Cardiac fibroblast (primary cell): ENCODE data around the gene ZC3H4.
"Not testable (repeated sequence)": the region's sequence is repeated elsewhere in the genome, so short reads cannot be mapped to it uniquely, and the experiment has no call there.

Experiments
- DNase-seq, 2 donors: peaks; one replicate each; pipeline versions ENCODE4 v3.0.0 to v3.0.0-alpha.2; 2010; ENCODE audit warnings: low read depth in 2 of 2
- H3K4me3 ChIP-seq, 2 donors: replicated peaks in 1 of 2; 1 replicate in 1 of 2; 2 replicates in 1 of 2; pipeline ENCODE4 v1.5.1; 2011; ENCODE audit warnings: low read depth in 2 of 2, low read length in 2 of 2, mild to moderate bottlenecking in 2 of 2, moderate library complexity in 1 of 2
- TF ChIP-seq, protein P1 (sequence below): IDR thresholded peaks from one replicate; pipeline ENCODE4 v1.5.1; 2011; ENCODE audit warnings: low read depth, mild to moderate bottlenecking, low read length, inconsistent platforms

Gene ZC3H4

DNA sequence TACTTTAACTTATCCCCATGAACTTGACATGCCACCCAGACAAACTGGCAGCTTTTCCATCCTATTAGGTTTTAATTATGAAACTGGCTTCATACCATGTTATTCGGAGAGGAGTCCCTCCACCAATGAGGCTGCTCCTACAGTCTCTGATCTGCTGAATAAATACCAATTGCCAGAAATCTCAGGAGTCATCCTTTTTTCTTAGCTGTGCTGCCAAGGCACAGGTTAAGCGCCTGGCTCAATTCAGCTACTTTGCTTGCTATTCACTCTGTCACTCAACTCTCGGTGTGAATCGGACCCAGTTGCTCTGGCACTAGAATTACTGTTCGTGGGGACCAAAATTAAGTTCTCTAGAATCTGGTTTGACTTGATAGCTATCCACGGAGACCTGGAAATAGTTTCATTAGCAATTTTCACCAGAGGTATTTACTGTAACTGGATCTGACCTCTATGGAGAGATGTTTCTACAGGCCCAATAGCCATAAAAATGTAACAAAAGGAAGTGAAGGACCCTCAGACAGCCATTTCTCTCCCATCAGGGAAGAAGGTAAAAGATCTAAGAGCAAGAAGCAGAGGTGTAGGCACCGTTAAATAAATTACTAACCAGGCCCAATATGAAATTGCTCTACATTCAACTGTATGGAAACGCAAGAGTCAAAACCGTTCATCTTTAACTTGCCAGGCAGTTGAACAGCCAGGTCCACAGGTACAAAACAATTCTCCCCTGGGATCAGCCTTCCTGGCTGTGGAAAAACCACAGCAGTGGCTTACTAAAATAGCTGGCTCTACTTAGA, 5.4 kb downstream of the ZC3H4 start:
- peak in 1 of 2 donors; percentile 45 for DNase-seq
- H3K4me3 ChIP-seq: no peak overlapping the region
- TF ChIP-seq, protein P1, sequence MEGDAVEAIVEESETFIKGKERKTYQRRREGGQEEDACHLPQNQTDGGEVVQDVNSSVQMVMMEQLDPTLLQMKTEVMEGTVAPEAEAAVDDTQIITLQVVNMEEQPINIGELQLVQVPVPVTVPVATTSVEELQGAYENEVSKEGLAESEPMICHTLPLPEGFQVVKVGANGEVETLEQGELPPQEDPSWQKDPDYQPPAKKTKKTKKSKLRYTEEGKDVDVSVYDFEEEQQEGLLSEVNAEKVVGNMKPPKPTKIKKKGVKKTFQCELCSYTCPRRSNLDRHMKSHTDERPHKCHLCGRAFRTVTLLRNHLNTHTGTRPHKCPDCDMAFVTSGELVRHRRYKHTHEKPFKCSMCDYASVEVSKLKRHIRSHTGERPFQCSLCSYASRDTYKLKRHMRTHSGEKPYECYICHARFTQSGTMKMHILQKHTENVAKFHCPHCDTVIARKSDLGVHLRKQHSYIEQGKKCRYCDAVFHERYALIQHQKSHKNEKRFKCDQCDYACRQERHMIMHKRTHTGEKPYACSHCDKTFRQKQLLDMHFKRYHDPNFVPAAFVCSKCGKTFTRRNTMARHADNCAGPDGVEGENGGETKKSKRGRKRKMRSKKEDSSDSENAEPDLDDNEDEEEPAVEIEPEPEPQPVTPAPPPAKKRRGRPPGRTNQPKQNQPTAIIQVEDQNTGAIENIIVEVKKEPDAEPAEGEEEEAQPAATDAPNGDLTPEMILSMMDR: no peak

DNA sequence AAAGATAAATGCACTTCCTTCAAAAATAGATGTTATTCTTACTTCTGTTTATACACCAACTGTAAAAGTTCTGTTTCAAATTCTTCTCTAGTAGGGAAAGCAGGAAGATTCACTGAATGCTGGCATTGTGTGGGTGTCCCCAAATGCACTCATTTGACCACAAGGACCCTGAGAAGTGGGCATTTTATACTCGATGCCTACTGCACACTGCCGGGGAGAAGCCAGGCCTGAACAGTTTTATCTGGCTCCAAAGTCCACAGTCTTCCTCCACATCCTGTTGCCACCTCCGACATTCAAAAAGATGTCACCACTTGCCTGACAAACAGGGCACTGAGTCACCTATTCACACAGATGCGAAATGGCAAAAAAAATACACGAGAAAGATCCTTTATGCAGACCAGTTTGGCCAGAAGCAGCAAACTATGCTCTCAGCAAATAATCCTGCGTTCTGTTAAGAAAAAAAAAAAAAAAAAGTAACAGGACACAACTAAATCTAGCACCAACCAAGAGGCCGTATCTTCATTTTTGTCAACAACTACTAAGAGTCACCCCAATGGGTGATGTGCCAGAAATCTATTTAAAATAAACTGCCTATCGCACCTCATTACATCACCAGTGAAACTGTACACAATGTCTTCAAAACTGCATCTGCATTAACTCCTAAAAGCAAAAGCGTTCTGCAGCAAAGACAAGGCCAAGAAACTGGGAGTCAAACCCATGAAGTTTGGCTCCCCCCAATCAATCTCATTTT, 6.2 kb downstream of the ZC3H4 start:
- peak in 1 of 2 donors; percentile 40 for DNase-seq
- TF ChIP-seq, protein P1: no peak
- H3K4me3 ChIP-seq: no peak overlapping the region

DNA sequence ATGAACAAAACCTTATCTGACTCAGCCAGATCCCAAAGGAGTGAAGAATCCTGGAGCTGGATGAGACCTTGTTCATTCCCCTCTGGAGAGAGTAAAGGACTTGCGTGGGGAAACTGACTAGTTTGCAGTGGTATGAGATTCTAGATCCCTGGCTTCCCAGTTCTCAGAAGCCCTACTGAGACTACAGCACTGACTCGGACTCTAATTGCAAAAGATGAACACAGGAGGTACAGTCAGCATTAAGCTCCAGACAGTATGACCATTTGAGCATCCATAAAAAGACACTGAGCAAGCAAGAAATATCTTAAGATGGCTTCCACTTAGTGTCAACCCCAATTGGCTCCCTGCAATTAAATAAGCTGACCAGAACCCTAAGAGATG, 6.8 kb downstream of the ZC3H4 start:
- H3K4me3 ChIP-seq: no peak overlapping the region

DNA sequence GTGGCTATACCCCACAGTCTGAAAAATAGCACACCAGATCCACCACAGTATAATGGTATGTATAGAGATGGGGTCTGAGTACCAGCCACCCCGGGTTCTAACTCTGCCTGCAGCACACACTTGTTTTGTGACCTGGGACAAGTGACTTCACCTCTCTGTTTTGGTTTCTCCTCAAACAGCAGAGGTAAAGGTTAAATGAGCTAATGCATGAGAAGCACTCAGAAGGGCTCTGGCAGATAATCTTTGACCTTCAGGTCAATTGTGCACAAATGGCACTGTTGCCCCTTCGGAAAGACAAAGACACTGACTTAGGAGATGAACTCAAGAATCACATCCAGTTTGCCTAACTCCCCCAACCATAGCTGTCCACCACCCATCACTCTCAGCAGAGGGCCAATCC, 7.7 kb downstream of the ZC3H4 start:
- TF ChIP-seq, protein P1: no peak
- no peak overlapping the region for H3K4me3 ChIP-seq

More for the DNA sequence above, 6.8 kb downstream of the ZC3H4 start:
- DNase-seq: peak; percentile 48 to 56
- TF ChIP-seq, protein P1: no peak

DNA sequence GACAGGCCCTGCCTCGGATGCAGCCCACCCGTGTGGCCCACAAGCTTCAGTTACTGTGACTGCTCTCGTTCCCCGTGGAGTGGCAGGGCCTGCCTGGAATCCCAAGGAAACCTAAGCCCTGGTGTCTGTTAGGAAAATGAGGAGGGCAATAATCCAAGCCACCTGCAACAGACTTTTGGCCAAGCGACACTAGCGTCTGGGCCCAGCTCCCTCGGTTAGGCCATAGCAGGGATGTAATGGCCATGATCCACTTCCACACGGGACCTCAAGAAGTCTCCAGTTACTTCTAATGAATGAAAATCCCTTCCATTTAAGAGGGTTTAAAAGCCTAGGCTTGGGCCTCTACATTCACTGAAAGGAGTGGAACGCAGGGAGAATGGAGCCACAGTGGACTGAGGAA, 8.9 kb downstream of the ZC3H4 start:
- DNase-seq: no peak
- H3K4me3 ChIP-seq: no peak overlapping the region
- TF ChIP-seq, protein P1: no peak

More for the DNA sequence above, 7.7 kb downstream of the ZC3H4 start:
- DNase-seq: no peak

DNA sequence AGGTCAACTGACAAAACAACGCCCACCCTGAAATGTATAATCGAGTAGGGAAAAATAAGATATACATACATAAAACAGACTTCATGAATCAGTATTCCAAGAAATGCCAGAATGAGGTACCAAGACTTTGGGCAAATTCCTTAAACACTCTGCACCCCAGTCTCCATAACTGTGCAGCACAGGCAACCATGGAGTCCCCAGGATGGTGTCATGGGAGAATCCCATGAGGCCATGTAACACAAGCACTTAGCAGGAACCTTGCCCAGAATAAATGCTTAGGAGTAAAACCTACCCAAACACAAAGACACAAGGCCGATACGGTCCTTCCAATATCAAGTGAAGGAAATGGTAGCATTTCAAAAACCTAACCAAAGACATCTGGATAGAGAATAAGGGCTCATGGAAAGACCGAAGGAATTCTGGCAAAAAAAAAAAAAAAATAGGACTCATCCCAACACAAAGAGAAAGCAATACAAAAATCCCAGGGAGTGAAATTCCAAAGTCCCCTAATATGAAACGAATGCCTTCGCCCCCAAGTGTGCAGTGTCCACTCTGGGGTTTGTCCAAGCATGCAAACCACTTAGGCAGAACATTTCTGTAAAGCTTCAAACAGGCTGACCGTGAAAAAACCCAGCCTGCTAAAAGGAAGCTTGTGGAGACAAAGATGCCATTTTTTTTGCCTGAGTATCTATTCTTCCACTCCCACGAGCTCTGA, 11.1 kb downstream of the ZC3H4 start:
- TF ChIP-seq, protein P1: no peak
- no peak overlapping the region for H3K4me3 ChIP-seq
- DNase-seq: no peak

DNA sequence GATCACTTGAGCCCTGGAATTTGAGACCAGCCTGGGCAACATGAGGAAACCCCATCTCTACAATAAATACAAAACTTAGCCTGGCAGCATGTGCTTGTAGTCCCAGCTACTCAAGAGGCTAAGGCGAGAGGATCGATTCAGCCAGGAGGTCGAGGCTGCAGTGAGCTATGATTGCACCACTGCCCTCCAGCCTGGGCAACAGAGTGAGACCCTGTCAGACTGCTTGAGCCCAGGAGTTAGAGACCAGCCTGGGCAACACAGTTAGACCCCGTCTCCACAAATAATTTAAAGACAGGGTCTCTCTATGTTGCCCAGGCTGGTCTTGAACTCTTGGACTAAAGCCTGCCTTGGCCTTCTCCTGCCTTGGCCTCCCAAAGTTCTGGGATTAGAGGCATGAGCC, 12.5 kb downstream of the ZC3H4 start:
- not testable (repeated sequence) for H3K4me3 ChIP-seq, DNase-seq
